Measurements from ENCODE around the gene KCNAB2.

The KCNAB2 gene

DNA sequence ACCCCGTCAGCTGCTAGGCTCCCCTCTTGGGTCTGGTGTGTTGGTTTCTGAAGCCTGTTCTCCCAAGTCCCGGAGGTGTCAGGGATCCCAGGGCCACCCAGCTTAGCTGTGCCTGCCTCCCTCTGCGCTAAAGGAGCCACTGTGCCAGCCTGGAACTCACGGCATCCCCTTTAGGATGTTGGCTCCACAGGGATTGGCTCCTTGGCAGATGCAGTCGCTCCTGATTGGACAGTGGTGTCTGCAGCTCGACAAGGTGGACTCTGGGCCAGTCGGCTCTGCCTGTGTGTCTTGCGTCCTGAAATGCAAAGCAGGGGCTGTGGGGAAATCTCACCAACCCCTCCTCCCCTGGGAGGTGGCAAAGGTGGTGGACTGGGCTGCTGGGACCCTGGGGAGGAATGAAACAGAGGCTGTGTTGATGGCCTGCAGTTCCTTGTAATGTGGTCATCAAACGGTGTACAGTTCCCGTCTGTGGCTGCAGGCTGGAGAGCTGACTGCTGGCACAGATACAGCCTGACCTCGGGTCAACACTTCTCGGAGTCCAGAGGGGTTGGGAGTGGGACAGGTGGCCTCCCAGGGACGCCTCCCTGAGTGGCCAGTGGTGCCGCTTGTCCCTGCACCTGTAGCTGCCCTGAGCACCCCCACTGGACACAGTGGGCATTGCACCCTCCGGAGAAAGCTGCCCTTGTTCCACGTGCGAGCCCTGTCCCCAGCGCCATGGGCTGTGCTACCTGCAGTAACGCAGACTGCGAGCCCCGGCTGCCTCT is 11.5 kb upstream of the KCNAB2 start:
- DNase-seq = peak; percentile 62

DNA sequence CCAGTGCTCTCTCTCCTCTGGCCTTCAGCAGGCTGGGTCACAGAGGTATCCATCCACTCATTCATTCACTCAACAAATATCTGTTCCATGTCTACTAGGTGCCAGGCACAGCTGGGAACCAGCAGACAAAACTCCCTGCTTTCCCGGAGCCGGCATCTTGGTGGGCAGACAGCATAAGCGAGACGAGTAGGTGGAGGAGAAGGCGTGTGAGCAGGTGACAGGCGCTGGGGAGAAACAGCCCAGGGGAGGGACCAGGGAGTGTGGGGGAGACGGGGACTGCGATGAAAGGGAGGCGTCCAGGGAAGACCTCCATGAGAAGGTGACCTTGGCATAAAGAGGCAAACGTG is 11.0 kb upstream of the KCNAB2 start:
- no peak for DNase-seq

DNA sequence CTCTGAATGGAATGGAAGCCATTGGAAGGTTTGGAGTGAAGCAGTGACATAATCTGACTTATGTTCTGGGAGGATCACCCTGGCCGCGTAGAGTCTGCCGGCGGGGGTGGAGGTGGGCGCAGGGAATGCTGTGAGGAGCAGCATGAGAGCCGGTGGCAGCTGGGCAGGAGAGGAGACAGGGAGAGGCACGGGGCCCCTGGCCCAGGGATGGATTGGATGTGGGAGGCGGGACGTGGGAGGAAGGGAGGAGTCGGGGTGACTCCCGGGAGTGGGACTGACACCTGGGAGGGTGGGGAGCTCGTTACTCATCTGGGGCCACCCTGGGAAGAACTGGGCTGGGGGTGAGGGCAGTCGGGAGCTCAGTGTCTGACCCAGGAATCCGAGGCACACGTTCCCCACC is 10.4 kb upstream of the KCNAB2 start:
- DNase-seq = no peak

DNA sequence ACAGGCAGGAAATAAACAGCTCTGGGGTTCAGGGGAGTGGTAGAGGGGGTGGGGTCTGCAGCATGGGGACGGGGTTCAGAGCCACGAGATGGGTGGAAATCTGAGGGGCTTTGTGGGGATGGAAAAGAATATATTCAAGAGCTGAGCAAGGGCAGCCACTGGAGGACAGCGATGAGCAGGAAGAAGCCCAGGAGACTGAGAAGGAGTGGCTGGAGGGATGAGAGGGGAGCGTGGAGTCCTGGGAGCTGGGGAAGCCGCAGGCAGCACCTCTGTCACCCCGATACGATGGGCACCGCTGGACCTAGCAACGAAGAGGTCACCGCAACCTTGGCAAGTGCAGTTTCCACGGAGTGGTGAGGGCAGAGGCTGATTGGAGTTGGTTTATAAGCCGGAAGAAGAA is 10.0 kb upstream of the KCNAB2 start:
- no peak for DNase-seq

DNA sequence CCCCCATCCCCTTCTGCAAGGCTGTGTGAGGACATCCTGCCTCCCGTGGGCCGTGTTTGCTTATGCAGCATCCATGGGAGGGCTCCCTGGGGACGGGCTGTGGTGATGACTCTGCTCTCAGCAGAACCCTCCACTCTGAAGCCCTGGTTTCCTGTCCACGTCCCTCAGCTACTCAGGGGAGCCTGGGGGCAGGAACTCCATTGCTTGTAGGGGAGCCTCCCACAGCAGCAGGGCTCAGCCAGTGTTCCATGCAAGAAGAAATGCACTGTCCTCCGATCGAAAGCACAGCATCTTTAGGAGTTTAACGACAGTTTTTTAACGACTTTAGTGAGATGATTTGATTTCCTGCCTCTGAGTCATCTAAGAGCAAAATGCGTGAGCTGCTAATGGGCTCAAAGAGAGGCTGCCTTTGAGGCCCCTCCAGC is 8.3 kb upstream of the KCNAB2 start:
- no peak for DNase-seq

DNA sequence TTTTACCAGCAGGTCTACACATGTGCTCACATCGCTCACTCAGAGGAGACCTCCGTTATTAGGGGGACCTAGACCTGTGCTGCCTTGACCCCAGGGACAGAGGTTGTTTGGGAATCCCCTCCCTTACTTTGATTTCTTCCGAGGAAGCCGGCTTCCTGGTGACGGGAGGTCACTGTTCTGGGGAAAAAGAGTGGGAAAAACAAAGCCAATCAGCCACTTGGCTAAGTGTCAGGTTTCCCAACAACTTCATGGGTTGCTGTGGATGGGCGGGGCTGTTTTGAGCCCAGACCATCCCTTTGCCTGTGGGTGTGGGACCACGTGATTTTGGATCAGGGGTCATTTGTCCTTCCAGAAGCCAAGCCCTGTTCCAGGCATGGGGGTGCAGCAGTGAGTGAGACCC is 7.1 kb upstream of the KCNAB2 start:
- DNase-seq = no peak

DNA sequence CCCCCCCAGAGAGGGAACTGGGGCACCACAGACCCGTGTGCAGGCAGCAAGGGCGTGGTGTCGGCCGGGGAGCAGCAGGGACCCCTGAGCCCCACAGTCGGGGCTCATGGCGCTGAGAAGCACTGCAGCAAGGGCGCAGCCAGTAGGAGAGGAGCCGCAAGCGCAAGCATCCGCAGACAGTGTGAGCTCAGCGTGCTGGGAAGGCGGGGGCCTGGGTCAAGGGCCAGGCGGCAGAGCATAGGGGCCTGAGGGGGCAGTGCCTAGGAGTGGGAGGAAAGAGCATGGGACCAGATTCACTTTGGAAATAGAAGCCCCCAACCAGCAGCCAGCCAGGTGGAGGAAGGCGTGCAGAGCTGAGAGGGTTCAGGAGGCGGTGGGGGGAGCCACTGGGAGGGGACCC is 6.7 kb upstream of the KCNAB2 start:
- no peak for DNase-seq

DNA sequence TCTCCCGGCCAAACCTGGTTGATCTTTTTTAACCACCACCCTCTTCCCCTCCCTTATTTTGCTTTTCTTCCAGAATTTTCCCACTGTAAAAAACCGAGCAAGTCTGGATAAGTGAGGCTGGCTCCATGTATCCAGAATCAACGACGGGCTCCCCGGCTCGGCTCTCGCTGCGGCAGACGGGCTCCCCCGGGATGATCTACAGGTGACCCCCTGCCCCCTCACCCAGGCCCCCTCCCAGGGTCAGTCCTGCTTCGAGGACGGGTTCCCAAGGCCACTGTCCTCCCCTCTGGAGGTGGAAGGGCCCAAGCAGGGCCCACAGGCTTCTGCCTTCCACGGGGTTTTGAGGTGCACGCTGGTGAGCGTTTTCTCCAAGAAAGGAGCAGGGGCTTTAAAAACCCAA is 5.2 kb upstream of the KCNAB2 start:
- no peak for DNase-seq

DNA sequence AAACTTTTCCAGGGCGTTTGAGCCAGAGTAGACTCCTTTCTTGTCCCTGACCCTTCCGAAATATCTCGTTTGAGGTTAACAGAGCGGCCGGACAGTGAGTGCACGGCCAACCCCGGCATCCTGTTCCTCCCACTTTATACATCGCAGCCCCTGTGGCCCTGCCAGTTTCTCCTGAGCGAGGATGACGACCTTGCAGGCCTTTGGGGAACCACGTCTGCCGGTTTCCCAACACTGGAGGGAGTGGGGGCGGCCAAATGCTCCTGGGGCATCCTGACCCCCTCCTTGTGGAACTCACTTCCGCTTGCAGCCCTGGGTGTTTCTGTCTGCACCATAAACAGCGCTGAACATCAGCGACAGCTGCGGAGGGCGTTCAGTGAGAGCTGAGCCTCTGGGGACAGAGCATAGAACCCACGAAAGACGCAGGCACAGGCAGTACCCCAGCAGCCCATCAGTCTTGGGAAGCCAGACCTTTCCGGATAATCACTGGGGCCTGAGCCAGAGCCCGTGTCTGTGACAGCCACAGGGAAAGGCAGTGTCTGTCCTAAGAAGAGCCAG is 4.8 kb upstream of the KCNAB2 start:
- no peak for DNase-seq

DNA sequence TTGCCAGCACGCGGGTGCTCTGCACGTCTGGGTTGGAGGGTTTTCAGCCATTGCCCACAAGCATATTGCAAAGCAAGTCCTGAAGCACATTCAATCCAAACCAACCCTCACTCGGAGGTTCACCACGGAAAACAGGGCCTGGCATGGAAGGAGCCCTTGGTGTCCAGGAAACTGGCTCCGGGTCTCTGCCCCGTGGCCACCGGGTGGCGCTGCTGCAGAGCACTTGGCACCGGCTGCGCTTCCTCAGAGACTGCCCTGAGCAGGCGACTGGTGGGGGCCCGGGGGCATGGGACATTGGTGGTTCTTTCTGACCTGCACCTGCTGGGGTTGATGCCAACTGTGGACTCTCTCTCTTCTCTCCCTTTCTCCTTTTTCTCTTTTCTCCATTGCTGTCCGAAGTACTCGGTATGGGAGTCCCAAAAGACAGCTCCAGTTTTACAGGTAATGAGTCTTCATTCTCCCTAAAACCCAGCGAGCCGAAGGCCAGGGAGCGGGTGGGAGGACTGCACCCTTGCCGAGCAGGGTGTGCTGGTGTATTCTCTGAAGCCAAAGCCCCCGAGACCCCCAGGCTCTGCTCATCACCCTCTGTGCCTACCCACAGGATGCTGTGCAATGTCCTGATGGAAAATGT is 4.1 kb upstream of the KCNAB2 start:
- peak; percentile 46 for DNase-seq

DNA sequence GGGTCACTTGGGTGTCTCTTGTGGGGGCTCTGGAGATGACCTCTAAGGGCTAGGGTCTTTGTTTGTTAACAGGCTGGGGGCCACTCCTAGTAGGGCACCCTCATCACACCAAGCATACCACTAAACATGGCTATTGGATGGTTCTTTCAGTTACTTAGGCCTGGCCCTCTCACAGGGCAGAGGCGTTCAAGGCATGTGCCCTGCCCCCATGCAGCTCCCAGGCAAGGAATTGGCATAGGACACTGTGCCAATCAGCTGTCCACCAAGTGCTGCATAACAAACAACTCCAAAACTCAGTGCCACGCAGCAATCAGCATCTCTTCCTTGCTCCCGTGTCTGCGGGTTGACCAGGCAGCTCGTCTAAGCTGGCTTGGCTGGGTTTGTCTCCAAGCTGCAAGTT is 2.1 kb upstream of the KCNAB2 start:
- DNase-seq = no peak

DNA sequence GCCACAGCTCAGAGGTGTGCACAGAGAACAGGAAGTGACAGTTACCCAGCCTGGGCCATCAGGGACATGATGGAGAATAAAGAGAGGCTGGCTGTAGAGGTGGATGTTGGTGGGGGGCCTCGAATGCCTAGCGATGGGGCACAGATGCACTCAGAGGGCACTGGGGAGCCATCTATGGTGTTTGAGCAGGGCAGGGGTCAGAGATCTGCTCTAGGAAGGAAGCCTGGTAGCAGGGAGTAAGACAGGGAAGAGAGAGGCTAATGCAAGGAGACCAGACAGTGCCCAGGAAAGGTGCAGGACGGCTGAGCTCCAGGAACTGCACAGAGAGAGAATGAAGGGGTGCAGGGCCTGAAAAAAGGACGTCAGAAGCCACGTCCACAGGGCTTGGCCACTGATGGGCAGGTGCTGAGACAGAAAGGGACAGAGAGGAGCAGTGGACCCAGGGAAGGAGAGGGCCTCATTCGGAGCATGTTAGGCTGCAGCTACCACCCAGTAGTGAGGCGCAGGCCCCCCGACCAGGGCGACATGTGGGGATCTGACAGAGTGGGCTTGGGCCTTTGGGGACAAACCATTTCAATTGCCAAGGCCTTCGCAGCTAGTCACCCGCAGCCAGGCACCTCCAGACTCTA is 1.1 kb upstream of the KCNAB2 start:
- DNase-seq = no peak

DNA sequence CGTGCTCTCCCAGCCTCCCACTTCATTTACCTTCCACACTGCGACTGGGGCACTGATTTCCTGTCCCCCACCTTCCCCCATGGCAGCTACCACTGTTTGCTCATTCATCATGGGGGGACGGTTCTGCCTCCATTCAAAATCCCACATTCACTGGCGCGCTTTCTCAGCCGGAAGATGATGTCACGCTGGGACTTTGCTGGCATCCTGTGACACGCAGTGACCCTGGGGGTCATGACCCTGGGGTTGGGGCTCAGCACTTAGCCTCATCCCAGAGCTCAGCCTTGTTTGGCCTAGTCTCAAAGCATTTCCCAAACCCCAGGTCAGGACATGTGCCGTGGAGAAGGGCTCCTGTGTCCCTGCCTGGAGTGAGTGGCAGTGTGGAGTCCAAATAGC is 582 bp upstream of the KCNAB2 start:
- no peak for DNase-seq

DNA sequence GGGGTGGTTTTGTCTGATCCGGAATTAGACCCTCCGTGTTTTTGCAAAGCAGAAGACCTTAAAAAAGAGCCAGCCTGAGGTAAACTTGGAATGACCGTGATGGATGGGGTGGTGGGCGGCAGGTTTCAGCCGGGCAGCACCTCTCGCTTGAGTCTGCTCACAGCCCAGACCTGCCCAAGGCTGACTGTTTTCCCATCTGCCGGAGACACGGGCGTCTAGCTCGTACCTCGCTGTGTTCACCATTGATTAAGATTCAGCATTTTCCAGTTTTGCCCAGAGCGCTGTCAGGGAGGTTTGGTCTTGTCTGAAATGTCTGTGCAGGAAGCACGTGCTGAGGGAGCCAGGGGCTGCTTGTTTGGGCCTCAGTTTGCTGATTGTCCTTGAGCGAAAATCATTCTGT is 591 bp downstream of the KCNAB2 start:
- no peak for DNase-seq

DNA sequence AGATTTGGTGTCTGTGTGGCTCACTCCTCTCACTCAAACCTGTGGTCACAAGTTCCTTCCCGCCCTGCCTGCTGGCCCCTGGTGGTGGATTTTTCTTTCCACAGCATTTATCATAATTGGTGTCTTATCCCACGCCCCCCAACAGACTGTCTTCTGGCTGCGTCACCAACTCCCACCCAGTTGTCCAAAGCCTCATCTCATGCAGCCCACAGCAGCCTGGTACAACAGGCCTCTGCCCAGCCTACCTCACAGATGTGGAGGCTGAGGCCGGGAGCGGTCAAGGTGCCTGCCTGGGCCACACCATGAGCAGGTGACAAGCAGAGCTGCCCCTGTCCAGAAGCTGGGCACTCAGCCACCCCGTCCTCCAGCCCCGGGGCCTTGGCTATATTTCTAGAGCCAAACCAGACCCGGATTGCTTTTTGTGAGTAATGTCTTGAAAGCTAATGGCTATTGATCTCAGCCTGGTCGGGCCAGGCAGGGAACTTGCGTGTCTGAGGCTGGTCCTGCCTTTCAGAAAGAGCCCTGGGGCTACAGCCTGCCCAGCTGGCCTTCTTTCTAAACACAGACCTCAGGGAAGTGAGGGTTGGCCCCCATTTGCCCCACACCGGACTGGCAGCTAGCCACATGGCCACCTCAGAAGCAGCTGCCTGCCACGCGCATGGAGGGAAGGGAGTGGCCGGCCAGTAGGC is 2.6 kb downstream of the KCNAB2 start:
- DNase-seq = no peak

DNA sequence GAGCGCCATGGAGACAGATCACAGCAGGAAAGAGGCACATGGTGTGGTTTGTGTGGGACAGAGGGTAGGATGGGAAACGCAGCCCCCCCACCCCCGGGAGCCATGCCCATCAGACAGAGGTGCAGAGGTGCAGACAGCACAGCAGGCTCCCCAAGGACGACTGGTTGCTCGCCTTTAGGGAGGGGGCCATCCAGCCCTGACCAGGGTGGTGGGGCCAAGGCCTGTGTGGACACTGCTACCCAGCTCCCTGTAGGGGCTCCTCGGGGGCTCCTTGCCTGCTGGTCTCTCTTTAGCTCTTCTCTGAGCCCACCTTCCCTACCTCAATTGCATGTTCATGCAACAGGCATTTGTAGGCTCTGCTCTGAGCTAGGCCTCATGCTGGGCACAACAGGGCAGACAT is 3.7 kb downstream of the KCNAB2 start:
- no peak for DNase-seq

DNA sequence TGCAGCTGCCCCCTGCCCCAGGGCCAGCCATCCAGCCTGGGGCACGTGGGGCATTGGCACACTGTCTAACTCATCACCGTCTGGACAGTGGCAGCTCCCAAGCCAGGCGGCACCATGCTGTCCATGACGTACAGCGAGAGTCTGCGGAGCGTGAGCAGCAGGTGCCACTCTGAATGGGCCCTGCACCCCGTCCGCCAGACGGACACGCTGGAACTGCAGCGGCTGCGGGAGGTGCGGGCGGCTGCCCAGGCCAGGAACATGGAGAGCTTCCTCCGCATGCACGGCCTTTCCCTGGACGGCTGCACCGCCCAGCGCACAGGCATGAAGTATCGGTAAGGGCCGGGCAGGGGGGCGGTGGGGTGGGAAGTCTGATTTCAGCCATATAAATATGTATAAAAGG is 5.7 kb downstream of the KCNAB2 start:
- no peak for DNase-seq

DNA sequence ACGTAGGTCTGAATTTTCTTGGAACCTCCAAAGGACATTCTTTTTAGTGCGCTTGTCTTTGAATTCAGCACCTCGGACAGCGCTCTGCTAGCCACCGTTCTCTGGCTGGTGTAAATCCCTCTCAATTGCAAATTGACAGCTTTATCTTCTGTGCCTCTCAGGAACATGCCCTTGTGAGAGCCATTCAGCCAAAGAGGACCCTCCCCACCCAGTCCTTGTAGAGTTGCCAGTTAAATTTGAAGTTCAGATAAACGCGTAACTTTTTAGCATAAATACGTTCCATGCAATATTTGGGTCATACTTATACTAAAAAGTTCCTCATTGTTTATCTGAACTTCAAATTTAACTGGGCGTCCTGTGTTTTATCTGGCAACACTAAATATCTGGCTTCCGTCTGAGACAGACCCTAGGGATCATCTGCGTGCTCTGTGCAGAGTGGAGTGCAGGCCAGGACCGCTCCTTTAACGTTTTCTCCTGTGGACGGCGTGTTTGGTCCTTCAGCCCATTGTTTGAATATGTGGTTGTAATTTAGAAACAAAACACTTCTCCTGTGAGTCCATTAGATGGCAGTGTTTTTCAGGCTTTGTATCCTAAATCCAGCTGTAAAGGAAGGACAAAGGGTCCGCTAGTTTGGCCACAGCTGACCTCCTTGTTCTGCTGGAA is 7.0 kb downstream of the KCNAB2 start:
- peak; percentile 58 for DNase-seq

DNA sequence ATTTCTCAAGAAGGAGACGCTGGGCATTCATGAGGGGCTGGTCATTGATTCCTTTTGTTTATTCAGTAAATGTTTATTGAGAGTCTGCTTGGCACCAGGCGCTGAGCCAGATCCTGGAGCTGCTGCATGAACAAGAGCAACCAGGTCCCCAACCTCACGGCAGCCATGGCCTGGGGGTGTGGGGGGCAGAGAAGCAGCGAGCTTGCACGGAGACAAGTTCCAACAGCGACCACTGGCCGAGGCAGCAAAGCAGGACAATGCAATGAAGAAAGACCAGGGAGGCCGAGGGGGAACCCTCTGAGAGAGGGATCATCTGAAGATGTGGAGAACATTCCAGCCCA is 7.5 kb downstream of the KCNAB2 start:
- DNase-seq = no peak

DNA sequence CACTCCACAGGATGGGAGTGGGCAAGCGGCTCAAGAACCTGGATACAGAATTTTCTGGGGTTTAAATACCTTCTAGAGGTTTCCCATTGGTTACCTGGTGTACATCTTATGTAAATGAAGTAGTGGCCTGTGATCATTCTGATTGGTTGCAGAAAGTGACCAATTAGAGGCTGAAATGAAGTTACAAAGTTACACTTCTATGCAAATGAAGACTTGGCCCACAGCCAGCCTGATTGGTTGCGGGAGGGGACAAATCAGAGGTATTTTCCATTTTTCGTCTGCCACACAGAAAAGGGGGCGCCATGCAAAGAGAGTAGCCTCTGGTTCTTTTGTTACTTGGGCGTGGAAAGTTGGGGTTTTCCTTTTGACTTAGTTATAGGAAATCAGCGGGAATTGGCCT is 8.9 kb downstream of the KCNAB2 start:
- DNase-seq = no peak

DNA sequence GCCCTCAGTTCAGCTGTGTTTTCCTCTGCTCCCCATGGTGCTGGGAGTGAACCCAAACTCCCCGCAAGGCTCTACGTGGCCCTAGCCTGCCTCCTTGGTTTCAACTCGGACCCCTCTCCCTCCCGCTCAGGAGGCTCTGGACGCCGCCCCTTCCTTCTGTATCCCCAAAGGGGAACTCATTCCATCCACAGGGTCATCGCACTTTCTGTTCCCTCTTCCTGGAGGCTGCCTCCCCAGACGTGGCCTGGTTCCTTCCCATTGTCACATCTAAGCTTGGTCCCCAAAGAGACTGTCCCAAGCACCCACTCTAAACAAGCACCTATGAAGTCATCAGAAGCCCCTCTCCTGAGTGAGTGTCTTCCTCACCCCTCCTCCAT is 10.9 kb downstream of the KCNAB2 start:
- DNase-seq = no peak

DNA sequence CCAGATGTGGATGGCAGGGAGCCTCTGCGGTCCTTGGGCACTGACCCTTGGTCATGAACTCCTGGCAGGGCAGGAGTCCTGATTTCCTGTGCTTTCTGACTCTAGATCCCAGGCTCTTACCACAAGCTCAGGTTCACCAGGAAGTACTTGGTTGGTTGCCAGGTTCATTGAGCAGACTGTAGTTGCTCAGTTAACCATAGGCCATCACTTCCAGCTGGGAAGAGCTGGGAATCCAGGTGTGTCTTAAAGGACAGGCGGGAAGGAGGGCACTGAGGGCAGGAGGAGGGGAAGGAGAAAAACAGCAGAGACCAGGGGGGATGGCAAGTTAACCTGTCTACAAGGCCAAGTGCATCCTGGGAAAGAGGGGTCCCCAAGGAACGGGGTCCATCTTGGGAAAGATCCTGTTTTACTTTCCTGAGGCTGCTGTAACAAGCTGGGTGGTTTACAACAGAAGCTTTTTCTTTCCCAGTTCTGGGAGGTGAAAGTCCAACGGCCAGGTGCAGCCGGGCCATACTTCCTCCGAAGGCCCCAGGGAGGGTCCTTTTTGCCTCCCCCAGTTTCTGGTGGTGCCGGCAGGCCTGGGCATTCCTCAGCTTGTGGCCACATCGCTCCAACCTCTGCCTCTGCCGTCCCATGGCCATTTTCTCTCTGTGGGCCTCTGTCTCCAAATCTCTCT is 11.6 kb downstream of the KCNAB2 start:
- DNase-seq = no peak

DNA sequence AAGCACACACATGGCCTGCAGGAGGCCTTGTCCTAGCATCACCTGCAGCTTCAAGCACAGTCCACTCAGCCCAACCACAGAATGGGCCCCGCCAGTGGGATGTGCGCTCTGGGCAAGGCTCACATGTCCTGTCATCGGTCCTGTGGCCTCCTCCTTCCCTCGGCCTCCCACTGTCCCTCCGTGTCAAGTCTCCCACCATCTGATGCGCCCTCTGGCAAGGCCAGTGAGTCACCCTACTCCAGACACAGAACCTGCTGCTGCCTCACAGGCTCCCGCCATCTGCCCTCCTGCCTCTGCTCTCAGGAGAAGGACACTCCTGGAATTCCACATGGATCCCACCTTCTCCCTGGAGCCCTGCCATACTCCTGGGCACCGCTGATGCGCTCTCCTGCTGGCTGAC is 14.2 kb downstream of the KCNAB2 start:
- no peak for DNase-seq
